ENCODE data around the gene HMGXB3. TPM values are rescaled to one million over a fixed set of nuclear protein-coding genes. Genes with fewer than 3 reads are reported as not detected.
"Not testable (repeated sequence)": the region's sequence is repeated elsewhere in the genome, so short reads cannot be mapped to it uniquely, and the experiment has no call there.

The HMGXB3 gene
- total RNA-seq, 4 donors from 2014 or later: 19.7 to 27.0 (median 23.9) TPM

- Histone ChIP-seq H3K27me3 (no peaks in the 10 kb centered on the region), H3K4me3 (no peak overlapping the region), H3K36me3 (peaks cover 0 to 65% of the 10 kb centered on the region in 2 donors), H3K4me1 (peaks cover 31 to 48% of the 10 kb centered on the region in 2 donors), H3K9me3 (no peaks in the 10 kb centered on the region), H3K27ac (peak overlapping the region; percentile 77 to 82 (median 80))
- no peak for ATAC-seq
- no peak for TF ChIP-seq POLR2A (IDR thresholded peaks at IDR 0.05)
- TF ChIP-seq CTCF (IDR thresholded peaks at IDR 0.05 in 4 of 5, conservative IDR thresholded peaks at IDR 0.05 in 1 of 5): no peak
- intact Hi-C loops (cut with DNase I; ENCODE audit: low total_unique reads): loop anchor here (5.0 kb wide), 1 partner anchor 109 kb away; no protein-coding TSS in a partner anchor
- in situ Hi-C loops (cut with MboI; ENCODE audit: low sequenced_read_pairs in 4 of 4): no loop called here
- no peak for DNase-seq
Observed at GRCh38 chr5:150023136-150023535, 22.6 kb downstream of the HMGXB3 start.

- DNase-seq (no peak), ATAC-seq (peak; percentile 51 to 76)
- Histone ChIP-seq H3K27me3 (no peaks in the 10 kb centered on the region), H3K4me1 (peaks cover 31 to 48% of the 10 kb centered on the region in 2 donors), H3K27ac (peak overlapping the region; percentile 77 to 82 (median 80)), H3K9me3 (no peaks in the 10 kb centered on the region), H3K36me3 (peaks cover 0 to 60% of the 10 kb centered on the region in 2 donors), H3K4me3 (no peak overlapping the region)
- intact Hi-C loops (cut with DNase I; ENCODE audit: low total_unique reads) (loop anchor here (2.0 to 5.0 kb wide), 2 partner anchors 108 to 194 kb away; no protein-coding TSS in a partner anchor), in situ Hi-C loops (cut with MboI; ENCODE audit: low sequenced_read_pairs in 4 of 4) (no loop called here)
- TF ChIP-seq POLR2A (IDR thresholded peaks at IDR 0.05): no peak
- TF ChIP-seq CTCF (IDR thresholded peaks at IDR 0.05 in 4 of 5, conservative IDR thresholded peaks at IDR 0.05 in 1 of 5): peak in 3 of 5 experiments; percentile 11 to 23 (median 16)
Observed at GRCh38 chr5:150024346-150024984, 23.9 kb downstream of the HMGXB3 start.

GRCh38 chr5:150026682-150027172 is 26.2 kb downstream of the HMGXB3 start:
- intact Hi-C loops (cut with DNase I; ENCODE audit: low total_unique reads): no loop called here
- Histone ChIP-seq H3K9me3 (no peaks in the 10 kb centered on the region), H3K36me3 (peaks cover 0 to 65% of the 10 kb centered on the region in 2 donors), H3K4me3 (no peak overlapping the region), H3K27me3 (no peaks in the 10 kb centered on the region), H3K4me1 (peaks cover 39 to 41% of the 10 kb centered on the region in 2 donors), H3K27ac (no peak overlapping the region)
- ATAC-seq (no peak), DNase-seq (no peak)
- in situ Hi-C loops (cut with MboI; ENCODE audit: low sequenced_read_pairs in 4 of 4): loop anchor here in 1 of 4 donors (25.0 kb wide), 1 partner anchor 186 kb away; no protein-coding TSS in a partner anchor
- no peak for TF ChIP-seq POLR2A (IDR thresholded peaks at IDR 0.05)
- TF ChIP-seq CTCF (IDR thresholded peaks at IDR 0.05 in 4 of 5, conservative IDR thresholded peaks at IDR 0.05 in 1 of 5): no peak

GRCh38 chr5:150028047-150028446 is 27.5 kb downstream of the HMGXB3 start:
- H3K9me3 ChIP-seq; H3K27ac ChIP-seq; H3K4me3 ChIP-seq; H3K27me3 ChIP-seq; DNase-seq; intact Hi-C loops (cut with DNase I; ENCODE audit: low total_unique reads); ATAC-seq: not testable (repeated sequence)
- Histone ChIP-seq H3K36me3 (peaks cover 0 to 79% of the 10 kb centered on the region in 2 donors), H3K4me1 (peaks cover 32% of the 10 kb centered on the region in 2 donors)
- in situ Hi-C loops (cut with MboI; ENCODE audit: low sequenced_read_pairs in 4 of 4): loop anchor here in 1 of 4 donors (25.0 kb wide), 1 partner anchor 184 kb away; no protein-coding TSS in a partner anchor

- no peak overlapping the region for H3K27ac ChIP-seq
- no peak for TF ChIP-seq CTCF (IDR thresholded peaks at IDR 0.05 in 4 of 5, conservative IDR thresholded peaks at IDR 0.05 in 1 of 5)
- TF ChIP-seq POLR2A (IDR thresholded peaks at IDR 0.05): no peak
- ATAC-seq (no peak), DNase-seq (no peak)
- no peaks in the 10 kb centered on the region for H3K27me3 ChIP-seq
- intact Hi-C loops (cut with DNase I; ENCODE audit: low total_unique reads) (no loop called here), in situ Hi-C loops (cut with MboI; ENCODE audit: low sequenced_read_pairs in 4 of 4) (loop anchor here in 1 of 4 donors (25.0 kb wide), 1 partner anchor 179 kb away; no protein-coding TSS in a partner anchor)
- no peak overlapping the region for H3K4me3 ChIP-seq
- peaks cover 0 to 74% of the 10 kb centered on the region in 2 donors for H3K36me3 ChIP-seq
- H3K4me1 ChIP-seq: peaks cover 20 to 27% of the 10 kb centered on the region in 2 donors
- H3K9me3 ChIP-seq: no peaks in the 10 kb centered on the region
Observed at GRCh38 chr5:150033334-150033733, 32.8 kb downstream of the HMGXB3 start.
